NB4 (cell line): ENCODE data around the gene PIP5K1B.

Source experiments
- CTCF ChIP-seq: IDR thresholded peaks from one replicate; pipeline ENCODE4 v1.5.1; 2012; ENCODE audit warnings: low read depth, low read length
- MYC ChIP-seq: IDR thresholded peaks from 2 replicates; pipeline ENCODE4 v1.6.1; 2011; ENCODE audit warnings: low read depth, low read length
- POLR2A ChIP-seq: IDR thresholded peaks from 2 replicates; pipeline ENCODE4 v1.6.1; 2011; ENCODE audit warnings: mild to moderate bottlenecking; ENCODE audit not compliant: insufficient read length; ENCODE audit errors: extremely low read depth

- no peak for TF ChIP-seq POLR2A
- TF ChIP-seq CTCF: no peak
- no peak for TF ChIP-seq MYC
These were observed 2.5 kb upstream of the PIP5K1B start for GRCh38 chr9:68702493-68702892.
